Lung (tissue), 12 donors: ENCODE measurements around the gene UBASH3B. TPM values are rescaled to one million over a fixed set of nuclear protein-coding genes. Genes with fewer than 3 reads are reported as not detected.

Experiments
- ATAC-seq: fragments of 200-7000 bp; cut with Tn5 transposase; one replicate; pipeline ENCODE4 v1.9.1; 2020; ENCODE audit warnings: moderate number of reproducible peaks; ENCODE audit not compliant: insufficient read depth, low FRiP score
- DNase-seq, 3 donors: peaks; one replicate each; pipeline ENCODE4 v3.0.0-alpha.2; 2013 to 2017
- H3K27ac ChIP-seq, 2 donors: one replicate each; pipeline ENCODE4 v1.5.1; 2013; ENCODE audit warnings: mild to moderate bottlenecking in 2 of 2, moderate library complexity in 2 of 2, control low read depth in 1 of 2, inconsistent platforms in 1 of 2, low read depth in 1 of 2, low read length in 1 of 2
- H3K27me3 ChIP-seq, 3 donors: one replicate each; pipeline ENCODE4 v1.5.1; 2013; ENCODE audit warnings: low read length in 2 of 3; ENCODE audit not compliant: control insufficient read depth in 3 of 3, insufficient read depth in 3 of 3
- H3K36me3 ChIP-seq, 4 donors: one replicate each; pipeline ENCODE4 v1.5.1; 2013; ENCODE audit warnings: low read length in 4 of 4, mild to moderate bottlenecking in 1 of 4, moderate library complexity in 1 of 4; ENCODE audit not compliant: control insufficient read depth in 4 of 4, insufficient read depth in 4 of 4
- H3K4me1 ChIP-seq, 5 donors: one replicate each; pipeline ENCODE4 v1.5.1; 2013; ENCODE audit warnings: low read length in 5 of 5, mild to moderate bottlenecking in 2 of 5, moderate library complexity in 1 of 5; ENCODE audit not compliant: control insufficient read depth in 5 of 5, insufficient read depth in 5 of 5
- H3K4me3 ChIP-seq: one replicate; pipeline ENCODE4 v1.5.1; 2013; ENCODE audit warnings: mild to moderate bottlenecking, control low read depth, moderate library complexity
- H3K9ac ChIP-seq, 2 donors: one replicate each; pipeline ENCODE4 v1.5.1; 2013; ENCODE audit warnings: low read length in 2 of 2, control low read depth in 1 of 2; ENCODE audit not compliant: insufficient read depth in 1 of 2
- H3K9me3 ChIP-seq, 4 donors: one replicate each; pipeline ENCODE4 v1.5.1; 2013; ENCODE audit warnings: low read length in 3 of 4, mild to moderate bottlenecking in 1 of 4, moderate library complexity in 1 of 4; ENCODE audit not compliant: control insufficient read depth in 4 of 4, insufficient read depth in 3 of 4
- WGBS, 2 donors: extraction: QIAGEN DNeasy Blood & Tissue Kit; methylation state at CpG; one replicate each; pipeline ENCODE4 v1.1.7; 2013; 5-methylcytosine and 5-hydroxymethylcytosine counted together
- polyA plus RNA-seq, 2 donors: library from polyadenylated mRNA; stranded (reverse); fragments of 200-250 nt; gene quantifications; one replicate each; pipeline ENCODE4 v1.2.1, GENCODE V29; 2013
- total RNA-seq, 2 donors: library from RNA; depleted of rRNA in 1 of 2; stranded (reverse); fragments of >200 nt in 1 of 2; gene quantifications; one replicate each; pipeline ENCODE4 v1.2.1, GENCODE V29; 2014 to 2021
- TF ChIP-seq, protein P1 (sequence below): IDR thresholded peaks from 2 replicates; pipeline ENCODE4 v1.5.1; 2012; ENCODE audit warnings: mild to moderate bottlenecking; ENCODE audit errors: control extremely low read depth, extremely low read depth
- donor health status: control.
- donor health status: control.
- donor health status: Bipolar disorder and iron deficiency.
- donor health status: healthy.
- donor health status: DM: yes; HTN: yes; CAD: no.

Gene UBASH3B
- total and polyA plus RNA-seq, 4 donors, result 5.8 to 51.2 (median 12.4) TPM

DNA sequence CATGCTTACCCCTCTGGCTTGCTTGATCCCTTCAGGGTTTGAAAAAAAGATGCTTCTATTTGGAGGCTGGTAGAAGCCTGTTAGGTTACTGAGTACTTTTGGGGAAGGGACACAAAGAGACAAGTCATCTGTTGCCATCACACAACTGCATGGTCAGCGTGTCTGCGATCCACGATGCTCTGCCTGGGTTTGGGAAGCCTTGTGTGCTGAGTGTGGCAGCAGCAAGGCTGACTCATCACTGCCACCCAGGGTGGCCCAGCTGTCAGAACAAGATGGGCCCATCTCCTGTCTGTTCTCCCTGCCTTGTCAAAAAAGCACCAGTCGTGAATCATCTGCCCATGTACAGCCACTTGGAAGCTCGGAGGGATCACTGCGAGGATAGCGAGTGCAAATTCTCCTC, 26.2 kb downstream of the UBASH3B start:
- no peaks in the 10 kb centered on the region for H3K36me3 ChIP-seq
- no peak overlapping the region for H3K9ac ChIP-seq
- ATAC-seq (no peak), DNase-seq (no peak)
- peaks cover 0 to 2% (median 0%) of the 10 kb centered on the region in 5 donors for H3K4me1 ChIP-seq
- H3K27ac ChIP-seq, result no peak overlapping the region
- no peaks in the 10 kb centered on the region for H3K9me3 ChIP-seq
- TF ChIP-seq, protein P1, sequence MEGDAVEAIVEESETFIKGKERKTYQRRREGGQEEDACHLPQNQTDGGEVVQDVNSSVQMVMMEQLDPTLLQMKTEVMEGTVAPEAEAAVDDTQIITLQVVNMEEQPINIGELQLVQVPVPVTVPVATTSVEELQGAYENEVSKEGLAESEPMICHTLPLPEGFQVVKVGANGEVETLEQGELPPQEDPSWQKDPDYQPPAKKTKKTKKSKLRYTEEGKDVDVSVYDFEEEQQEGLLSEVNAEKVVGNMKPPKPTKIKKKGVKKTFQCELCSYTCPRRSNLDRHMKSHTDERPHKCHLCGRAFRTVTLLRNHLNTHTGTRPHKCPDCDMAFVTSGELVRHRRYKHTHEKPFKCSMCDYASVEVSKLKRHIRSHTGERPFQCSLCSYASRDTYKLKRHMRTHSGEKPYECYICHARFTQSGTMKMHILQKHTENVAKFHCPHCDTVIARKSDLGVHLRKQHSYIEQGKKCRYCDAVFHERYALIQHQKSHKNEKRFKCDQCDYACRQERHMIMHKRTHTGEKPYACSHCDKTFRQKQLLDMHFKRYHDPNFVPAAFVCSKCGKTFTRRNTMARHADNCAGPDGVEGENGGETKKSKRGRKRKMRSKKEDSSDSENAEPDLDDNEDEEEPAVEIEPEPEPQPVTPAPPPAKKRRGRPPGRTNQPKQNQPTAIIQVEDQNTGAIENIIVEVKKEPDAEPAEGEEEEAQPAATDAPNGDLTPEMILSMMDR, result no peak
- no peaks in the 10 kb centered on the region for H3K27me3 ChIP-seq
- WGBS, 2 donors, result 70 to 83% methylated on average over 7 of the region's 7 CpGs
- no peak overlapping the region for H3K4me3 ChIP-seq

GRCh38 chr11:122682464-122682863, 26.9 kb downstream of the UBASH3B start:
- no peak overlapping the region for H3K9ac ChIP-seq
- no peak overlapping the region for H3K4me3 ChIP-seq
- no peaks in the 10 kb centered on the region for H3K36me3 ChIP-seq
- TF ChIP-seq, protein P1, result no peak
- DNase-seq (no peak), ATAC-seq (no peak)
- WGBS, 2 donors, result 61 to 81% methylated on average over 4 of the region's 4 CpGs
- H3K9me3 ChIP-seq, result no peaks in the 10 kb centered on the region
- no peaks in the 10 kb centered on the region for H3K27me3 ChIP-seq
- H3K27ac ChIP-seq, result no peak overlapping the region
- peaks cover 0 to 2% (median 0%) of the 10 kb centered on the region in 5 donors for H3K4me1 ChIP-seq

GRCh38 chr11:122685041-122685440, 29.5 kb downstream of the UBASH3B start:
- Histone ChIP-seq H3K27me3 (no peaks in the 10 kb centered on the region), H3K36me3 (no peaks in the 10 kb centered on the region), H3K4me3 (no peak overlapping the region), H3K4me1 (peaks cover 0 to 2% (median 0%) of the 10 kb centered on the region in 5 donors), H3K9ac (no peak overlapping the region), H3K27ac (no peak overlapping the region), H3K9me3 (no peaks in the 10 kb centered on the region)
- ATAC-seq (no peak), DNase-seq (no peak)
- 90 to 94% methylated on average over 2 of the region's 2 CpGs for WGBS, 2 donors
- TF ChIP-seq, protein P1, result no peak

DNA sequence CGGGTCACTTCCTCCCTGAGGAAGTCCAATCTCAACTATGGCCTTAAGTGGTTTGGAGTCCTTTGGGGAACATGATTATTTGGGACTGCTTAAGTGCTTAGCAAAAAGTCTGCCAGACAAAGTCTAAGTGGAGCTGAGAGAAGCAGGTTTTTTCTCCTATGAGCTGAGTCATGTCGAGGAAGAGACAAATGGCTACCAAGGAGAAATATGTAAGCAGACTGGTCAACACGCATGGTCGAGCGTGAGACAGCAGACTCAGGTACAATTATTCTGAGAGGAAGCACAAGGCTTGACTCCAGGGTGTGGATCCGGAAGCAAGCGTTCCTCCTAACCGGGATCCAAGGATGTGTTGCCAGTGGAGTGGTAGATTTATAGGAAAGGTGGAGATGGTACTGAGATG, 30.6 kb downstream of the UBASH3B start:
- WGBS, 2 donors, result 78 to 85% methylated on average over 8 of the region's 8 CpGs
- TF ChIP-seq, protein P1, result no peak
- H3K4me3 ChIP-seq, result no peak overlapping the region
- DNase-seq (no peak), ATAC-seq (no peak)
- no peaks in the 10 kb centered on the region for H3K27me3 ChIP-seq
- no peak overlapping the region for H3K27ac ChIP-seq
- H3K36me3 ChIP-seq, result no peaks in the 10 kb centered on the region
- peaks cover 0 to 11% (median 0%) of the 10 kb centered on the region in 5 donors for H3K4me1 ChIP-seq
- H3K9me3 ChIP-seq, result no peaks in the 10 kb centered on the region
- no peak overlapping the region for H3K9ac ChIP-seq
